Right renal pelvis (tissue), 4 donors: ENCODE data around the gene ILRUN. TPM values are rescaled to one million over a fixed set of nuclear protein-coding genes. Genes with fewer than 3 reads are reported as not detected.
"Not testable (repeated sequence)": the region's sequence is repeated elsewhere in the genome, so short reads cannot be mapped to it uniquely, and the experiment has no call there.

ENCODE experiments used
- DNase-seq, 4 donors: peaks; one replicate each; pipeline ENCODE4 v3.0.0-alpha.2; 2013; ENCODE audit warnings: low read depth in 4 of 4, low spot score in 3 of 4, missing footprints in 1 of 4
- polyA plus RNA-seq, 4 donors: library from polyadenylated mRNA; unstranded; fragments of 120-200 nt; gene quantifications; one replicate each; pipeline ENCODE4 v1.2.1, GENCODE V29; 2013; ENCODE audit not compliant: insufficient read length in 4 of 4

Gene ILRUN
- polyA plus RNA-seq, 4 donors, result 52.2 to 53.1 (median 52.7) TPM

GRCh38 chr6:34667481-34668238 lies 28.9 kb downstream of the ILRUN start:
- no peak for DNase-seq

DNA sequence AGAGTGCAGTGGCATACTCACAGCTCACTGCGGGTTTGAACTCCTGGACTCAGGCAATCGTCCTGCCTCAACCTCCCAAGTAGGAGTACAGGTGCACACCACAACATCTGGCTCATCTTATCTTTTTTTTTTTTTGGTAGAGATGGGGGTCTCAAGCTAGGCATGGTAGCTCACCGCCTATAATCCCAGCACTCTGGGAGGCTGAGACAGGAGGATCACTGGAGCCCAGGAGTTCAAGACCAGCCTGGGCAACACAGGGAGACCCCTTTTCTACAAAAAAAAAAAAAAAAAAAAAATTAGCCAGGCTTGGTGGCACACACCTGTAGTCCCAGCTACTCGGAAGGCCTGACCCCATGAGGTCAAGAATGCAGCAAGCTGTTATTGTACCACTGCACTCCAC lies 31.5 kb downstream of the ILRUN start:
- DNase-seq, result no peak

GRCh38 chr6:34664256-34664971 lies 32.2 kb downstream of the ILRUN start:
- DNase-seq, result no peak

GRCh38 chr6:34663831-34664255 lies 32.7 kb downstream of the ILRUN start:
- no peak for DNase-seq

- DNase-seq, result no peak
These were observed 33.2 kb downstream of the ILRUN start for GRCh38 chr6:34663371-34663770.

DNA sequence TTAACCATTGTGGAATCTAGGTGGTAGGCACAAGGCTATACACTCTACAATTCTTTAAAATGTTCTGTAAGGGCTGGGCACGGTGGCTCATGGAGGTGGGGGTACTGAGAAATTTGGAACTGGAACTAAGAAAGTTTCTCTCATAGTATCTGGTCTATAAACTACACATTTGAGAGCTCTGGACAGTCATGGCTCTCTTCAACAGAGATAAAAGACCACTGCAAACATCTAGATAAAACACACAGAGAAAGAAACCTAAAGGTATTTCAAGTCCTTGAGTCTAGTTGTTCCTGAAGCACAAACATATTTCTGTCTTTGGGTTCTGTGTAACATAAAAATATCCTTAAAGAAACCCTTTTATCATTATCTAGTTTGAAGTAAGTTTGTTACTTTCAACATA lies 35.2 kb downstream of the ILRUN start:
- no peak for DNase-seq

GRCh38 chr6:34658605-34659265 lies 37.8 kb downstream of the ILRUN start:
- DNase-seq, result no peak

- not testable (repeated sequence) for DNase-seq
These were observed 38.5 kb downstream of the ILRUN start for GRCh38 chr6:34657979-34658480.

GRCh38 chr6:34657307-34657978 lies 39.1 kb downstream of the ILRUN start:
- DNase-seq, result peak; percentile 38 to 67 (median 53)

GRCh38 chr6:34657037-34657306 lies 39.6 kb downstream of the ILRUN start:
- DNase-seq, result no peak

DNA sequence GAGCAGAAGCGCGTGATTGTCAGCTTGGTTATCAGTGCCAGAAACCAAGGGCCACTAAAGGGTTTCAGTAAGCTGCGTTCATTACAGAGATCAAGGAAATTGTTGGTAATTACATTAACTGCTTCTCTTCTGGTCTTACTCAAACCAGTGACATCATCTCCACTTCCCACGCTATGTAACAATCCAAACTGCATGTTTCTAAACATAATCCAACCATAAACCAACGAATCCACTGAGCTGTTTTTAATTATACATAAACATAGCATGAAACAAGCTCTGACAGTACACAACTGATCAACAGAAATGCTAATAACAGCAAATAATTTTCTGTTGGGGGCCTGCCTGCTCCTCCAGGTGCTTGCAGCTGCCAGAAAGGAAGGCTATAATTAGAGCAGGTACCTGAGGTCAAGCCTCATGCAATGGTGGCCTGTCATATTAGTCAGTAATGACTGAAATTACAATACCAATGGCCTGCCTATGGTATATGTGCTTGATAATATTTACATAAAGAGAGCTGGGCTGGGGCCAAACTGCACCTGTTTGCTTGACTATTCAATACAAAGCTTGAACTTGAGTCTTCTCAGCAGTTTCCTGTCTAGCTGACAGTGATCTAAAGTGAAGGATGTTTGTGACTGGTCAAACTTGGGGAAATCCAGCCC lies 40.1 kb downstream of the ILRUN start:
- no peak for DNase-seq

DNA sequence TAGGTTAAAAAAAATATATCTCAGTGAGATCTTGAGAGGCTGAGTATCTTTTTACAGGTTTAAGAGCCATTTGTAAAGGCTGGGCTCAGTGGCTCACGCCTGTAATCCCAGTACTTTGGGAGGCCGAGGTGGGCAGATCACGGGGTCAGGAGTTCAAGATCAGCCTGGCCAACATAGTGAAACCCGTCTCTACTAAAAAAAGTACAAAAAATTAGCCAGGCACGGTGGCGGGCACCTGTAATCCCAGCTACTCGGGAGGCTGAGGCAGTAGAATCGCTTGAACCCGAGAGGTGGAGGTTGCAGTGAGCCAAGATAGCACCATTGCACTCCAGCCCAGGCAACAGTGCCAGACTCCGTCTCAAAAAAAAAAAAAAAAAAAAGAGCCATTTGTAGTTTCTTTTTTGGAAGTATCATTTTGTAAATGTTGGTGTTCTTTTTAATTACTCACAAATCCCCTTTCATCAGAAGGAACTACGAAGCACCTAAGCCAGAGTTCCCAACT lies 40.6 kb downstream of the ILRUN start:
- not testable (repeated sequence) for DNase-seq

- no peak for DNase-seq
These were observed 42.4 kb downstream of the ILRUN start for GRCh38 chr6:34654061-34654710.

- DNase-seq, result no peak
These were observed 44.3 kb downstream of the ILRUN start for GRCh38 chr6:34652263-34652662.

DNA sequence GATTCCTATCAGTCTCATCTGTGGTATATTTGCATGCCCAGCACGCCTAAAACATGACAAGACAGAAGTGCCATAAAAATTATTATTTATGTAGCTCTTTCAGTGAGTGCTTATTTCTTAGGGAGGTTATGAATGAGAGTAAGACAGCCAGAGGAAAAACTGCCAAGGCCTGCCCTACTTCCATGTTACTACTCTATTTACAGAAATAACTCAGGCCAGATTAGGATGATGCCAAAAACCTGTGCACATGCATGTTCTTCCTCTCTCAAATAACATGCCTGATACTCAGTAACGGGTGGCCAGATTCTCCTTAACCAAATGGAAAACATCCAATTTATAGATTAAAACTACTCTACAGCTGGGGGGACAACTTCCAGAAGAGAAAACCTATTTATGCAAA lies 45.7 kb downstream of the ILRUN start:
- DNase-seq, result no peak

- not testable (repeated sequence) for DNase-seq
These were observed 46.3 kb downstream of the ILRUN start for GRCh38 chr6:34650232-34650631.

DNA sequence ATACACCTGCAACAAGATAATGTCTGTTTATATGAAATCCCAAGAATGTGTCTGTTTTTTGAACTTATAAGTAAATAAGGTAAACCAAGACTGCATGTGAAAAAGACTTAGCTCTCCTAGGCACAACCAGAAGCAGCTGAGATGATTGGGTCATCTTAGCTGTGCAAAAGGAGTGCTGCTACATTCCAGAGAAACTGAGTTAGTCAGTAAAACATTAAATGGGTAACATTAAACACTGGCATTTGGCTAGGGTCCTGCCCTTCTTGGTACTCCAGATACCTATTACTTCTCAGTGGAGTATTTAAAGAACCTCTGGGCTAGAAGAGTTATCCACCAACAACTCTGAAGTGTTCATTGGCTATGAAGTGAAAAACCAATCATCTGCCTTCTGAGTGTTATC lies 47.8 kb downstream of the ILRUN start:
- no peak for DNase-seq
